WTC11 (cell line): ENCODE measurements around the gene POLR2E. TPM values are rescaled to one million over a fixed set of nuclear protein-coding genes. Genes with fewer than 3 reads are reported as not detected.
A peak's percentile ranks its signal among the peaks of the same experiment; 100 is the strongest.

Experiments
- ATAC-seq: fragments of 200-7000 bp; cut with Tn5 transposase; 2 replicates; pipeline ENCODE4 v1.10.0; 2021; ENCODE audit warnings: mild to moderate bottlenecking, moderate library complexity
- CTCF ChIA-PET: fragments of 300-600 bp; sonication (Branson Sonifier 250); formaldehyde crosslinking; loops from one replicate; lab custom pipeline; 2021; ENCODE audit warnings: antibody characterized with exemption; lab: Charles Lee
- POLR2A ChIA-PET: fragments of 350-600 bp; sonication (Branson Sonifier 250); formaldehyde crosslinking; loops from one replicate; lab custom pipeline; 2021; ENCODE audit warnings: antibody characterized with exemption; lab: Charles Lee
- DNase-seq: peaks from one replicate; pipeline ENCODE4 v3.0.0; 2021; ENCODE audit warnings: low spot score
- H3K27ac Mint-ChIP-seq: 2 replicates; pipeline ENCODE4 v1.8.0; 2021; ENCODE audit warnings: mixed read lengths
- H3K27me3 Mint-ChIP-seq: 2 replicates; pipeline ENCODE4 v1.8.0; 2021; ENCODE audit warnings: low read depth, mild to moderate bottlenecking, moderate library complexity, mixed read lengths
- H3K36me3 Mint-ChIP-seq: 2 replicates; pipeline ENCODE4 v1.8.0; 2021; ENCODE audit warnings: mixed read lengths
- H3K4me1 Mint-ChIP-seq: 2 replicates; pipeline ENCODE4 v1.8.0; 2022; ENCODE audit warnings: mixed read lengths
- H3K4me3 Mint-ChIP-seq: 2 replicates; pipeline ENCODE4 v1.8.0; 2021; ENCODE audit warnings: mild to moderate bottlenecking, moderate library complexity, mixed read lengths
- H3K9me3 Mint-ChIP-seq: 2 replicates; pipeline ENCODE4 v1.8.0; 2021; ENCODE audit warnings: mixed read lengths
- ATF6 ChIP-seq: sonication (generic); formaldehyde crosslinking; IDR thresholded peaks from 2 replicates; pipeline ENCODE4 v1.8.1; 2023; ENCODE audit warnings: mild to moderate bottlenecking, missing genetic modification reagents
- CREB1 ChIP-seq: sonication (generic); formaldehyde crosslinking; IDR thresholded peaks from 2 replicates; pipeline ENCODE4 v1.8.0; 2023; ENCODE audit warnings: mild to moderate bottlenecking, missing genetic modification reagents
- E2F5 ChIP-seq: sonication (generic); formaldehyde crosslinking; IDR thresholded peaks from 2 replicates; pipeline ENCODE4 v1.8.1; 2022; ENCODE audit warnings: mild to moderate bottlenecking, moderate library complexity, missing genetic modification reagents
- ETV6 ChIP-seq: sonication (generic); formaldehyde crosslinking; IDR thresholded peaks from 2 replicates; pipeline ENCODE4 v1.8.1; 2022; ENCODE audit warnings: mild to moderate bottlenecking, missing genetic modification reagents
- GABPB1 ChIP-seq: sonication (generic); formaldehyde crosslinking; IDR thresholded peaks from 2 replicates; pipeline ENCODE4 v1.8.1; 2023; ENCODE audit warnings: mild to moderate bottlenecking, missing genetic modification reagents
- HMGA2 ChIP-seq: fragments of 250-450 bp; sonication (Bioruptor Pico); IDR thresholded peaks from 2 replicates; pipeline ENCODE4 v1.4.0; 2021; ENCODE audit warnings: mild to moderate bottlenecking, moderate library complexity
- HMGXB4 ChIP-seq: sonication (generic); formaldehyde crosslinking; IDR thresholded peaks from 2 replicates; pipeline ENCODE4 v1.8.1; 2023; ENCODE audit warnings: mild to moderate bottlenecking, moderate library complexity, missing genetic modification reagents
- IRF2 ChIP-seq: sonication (generic); formaldehyde crosslinking; IDR thresholded peaks from 2 replicates; pipeline ENCODE4 v1.8.0; 2022; ENCODE audit warnings: low read depth, missing genetic modification reagents, borderline replicate concordance
- KAT7 ChIP-seq: sonication (generic); formaldehyde crosslinking; IDR thresholded peaks from 2 replicates; pipeline ENCODE4 v1.8.1; 2023; ENCODE audit warnings: missing genetic modification reagents, mild to moderate bottlenecking, borderline replicate concordance
- NFYB ChIP-seq: sonication (generic); formaldehyde crosslinking; conservative IDR thresholded peaks from 2 replicates; pipeline ENCODE4 v1.8.0; 2022; ENCODE audit warnings: low read depth, missing genetic modification reagents
- NR1H2 ChIP-seq: sonication (generic); formaldehyde crosslinking; IDR thresholded peaks from 2 replicates; pipeline ENCODE4 v1.9.0; 2021; ENCODE audit warnings: mild to moderate bottlenecking, moderate library complexity, missing genetic modification reagents
- RORB ChIP-seq: fragments of 250-450 bp; sonication (Bioruptor Pico); IDR thresholded peaks from 2 replicates; pipeline ENCODE4 v1.9.0; 2021; ENCODE audit warnings: mild to moderate bottlenecking
- SMAD3 ChIP-seq: sonication (generic); formaldehyde crosslinking; IDR thresholded peaks from 2 replicates; pipeline ENCODE4 v1.8.0; 2022; ENCODE audit warnings: missing genetic modification reagents, mild to moderate bottlenecking, borderline replicate concordance
- SOX15 ChIP-seq: fragments of 250-450 bp; sonication (Bioruptor Pico); IDR thresholded peaks from 2 replicates; pipeline ENCODE4 v1.9.0; 2021; ENCODE audit warnings: mild to moderate bottlenecking
- TCF7 ChIP-seq: sonication (generic); formaldehyde crosslinking; IDR thresholded peaks from 2 replicates; pipeline ENCODE4 v1.8.0; 2022; ENCODE audit warnings: mild to moderate bottlenecking, low read depth, missing genetic modification reagents, moderate library complexity
- TEAD1 ChIP-seq: sonication (generic); formaldehyde crosslinking; IDR thresholded peaks from 2 replicates; pipeline ENCODE4 v1.8.0; 2022; ENCODE audit warnings: mild to moderate bottlenecking, missing genetic modification reagents
- USF2 ChIP-seq: sonication (generic); formaldehyde crosslinking; IDR thresholded peaks from 2 replicates; pipeline ENCODE4 v1.8.1; 2023; ENCODE audit warnings: mild to moderate bottlenecking, missing genetic modification reagents, moderate library complexity
- ZBTB43 ChIP-seq: sonication (generic); formaldehyde crosslinking; IDR thresholded peaks from 2 replicates; pipeline ENCODE4 v1.8.1; 2023; ENCODE audit warnings: mild to moderate bottlenecking, missing genetic modification reagents
- ZNF138 ChIP-seq: sonication (generic); formaldehyde crosslinking; conservative IDR thresholded peaks from 2 replicates; pipeline ENCODE4 v1.8.1; 2022; ENCODE audit warnings: mild to moderate bottlenecking, moderate library complexity, missing genetic modification reagents
- ZNF232 ChIP-seq: sonication (generic); formaldehyde crosslinking; IDR thresholded peaks from 2 replicates; pipeline ENCODE4 v1.8.0; 2022; ENCODE audit warnings: mild to moderate bottlenecking, missing genetic modification reagents
- ZNF396 ChIP-seq: fragments of 250-450 bp; sonication (Bioruptor Pico); IDR thresholded peaks from 2 replicates; pipeline ENCODE4 v1.8.0; 2021; ENCODE audit warnings: mild to moderate bottlenecking, moderate library complexity, borderline replicate concordance
- ZNF416 ChIP-seq: fragments of 250-450 bp; sonication (Bioruptor Pico); IDR thresholded peaks from 2 replicates; pipeline ENCODE4 v1.9.0; 2021; ENCODE audit warnings: mild to moderate bottlenecking, inconsistent platforms
- ZNF423 ChIP-seq: fragments of 250-450 bp; sonication (Bioruptor Pico); IDR thresholded peaks from 2 replicates; pipeline ENCODE4 v2.1.2; 2022; ENCODE audit warnings: mild to moderate bottlenecking, moderate library complexity
- ZNF671 ChIP-seq: fragments of 250-450 bp; sonication (Bioruptor Pico); IDR thresholded peaks from 2 replicates; pipeline ENCODE4 v1.8.0; 2021; ENCODE audit warnings: mild to moderate bottlenecking
- total RNA-seq: library from RNA; stranded (reverse); gene quantifications from 3 replicates; pipeline ENCODE4 v1.2.3, GENCODE V29; 2021
- TF ChIP-seq, protein P1 (sequence below): sonication (generic); formaldehyde crosslinking; conservative IDR thresholded peaks from 2 replicates; pipeline ENCODE4 v1.8.1; 2022; ENCODE audit warnings: mild to moderate bottlenecking, missing genetic modification reagents
- TF ChIP-seq, protein P2 (sequence below): sonication (generic); formaldehyde crosslinking; IDR thresholded peaks from 2 replicates; pipeline ENCODE4 v1.8.0; 2022; ENCODE audit warnings: mild to moderate bottlenecking, missing genetic modification reagents
- TF ChIP-seq, protein P3 (sequence below): fragments of 250-450 bp; sonication (Bioruptor Pico); conservative IDR thresholded peaks from 2 replicates; pipeline ENCODE4 v1.9.0; 2021; ENCODE audit warnings: mild to moderate bottlenecking

The POLR2E gene
- total RNA-seq, 1 experiment from 2014 or later: 275 TPM

- Mint-ChIP-seq H3K9me3 (no peaks in the 10 kb centered on the region), H3K4me1 (peaks cover 15% of the 10 kb centered on the region), H3K4me3 (peak overlapping the region; percentile 71), H3K27ac (no peak overlapping the region), H3K27me3 (no peaks in the 10 kb centered on the region), H3K36me3 (no peaks in the 10 kb centered on the region)
- POLR2A ChIA-PET: interaction anchor here (0.5 to 1.0 kb wide), 7 partner anchors 10 to 100 kb away, joined by 3 to 5 read pairs (median 3); partner anchors contain the start of gene ARHGAP45
- ATAC-seq: peak; percentile 31
- CTCF ChIA-PET: interaction anchor here (0.7 to 4.7 kb wide), 11 partner anchors 8 to 162 kb away, joined by 3 to 27 read pairs (median 5); partner anchors contain the start of genes ARHGAP45, ATP5F1D and CNN2
- peak; percentile 78 for DNase-seq
- TF ChIP-seq TEAD1 (CRISPR knock-in tag): no peak
- TF ChIP-seq, protein P1, sequence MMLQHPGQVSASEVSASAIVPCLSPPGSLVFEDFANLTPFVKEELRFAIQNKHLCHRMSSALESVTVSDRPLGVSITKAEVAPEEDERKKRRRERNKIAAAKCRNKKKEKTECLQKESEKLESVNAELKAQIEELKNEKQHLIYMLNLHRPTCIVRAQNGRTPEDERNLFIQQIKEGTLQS (CRISPR knock-in tag): no peak
- no peak for TF ChIP-seq E2F5 (CRISPR knock-in tag)
- no peak for TF ChIP-seq HMGXB4 (CRISPR knock-in tag)
- TF ChIP-seq, protein P2, sequence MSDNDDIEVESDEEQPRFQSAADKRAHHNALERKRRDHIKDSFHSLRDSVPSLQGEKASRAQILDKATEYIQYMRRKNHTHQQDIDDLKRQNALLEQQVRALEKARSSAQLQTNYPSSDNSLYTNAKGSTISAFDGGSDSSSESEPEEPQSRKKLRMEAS: no peak
- TF ChIP-seq ZBTB43 (CRISPR knock-in tag): no peak
- no peak for TF ChIP-seq HMGA2 (CRISPR knock-in tag)
- TF ChIP-seq ZNF396: no peak
- no peak for TF ChIP-seq ZNF671 (CRISPR knock-in tag)
- peak; percentile 23; the same call in 1 of the 2 replicates for TF ChIP-seq ZNF423 (CRISPR knock-in tag)
- no peak for TF ChIP-seq GABPB1 (CRISPR knock-in tag)
- TF ChIP-seq KAT7 (CRISPR knock-in tag): no peak
- TF ChIP-seq IRF2: no peak
- TF ChIP-seq USF2 (CRISPR knock-in tag): peak; percentile 50
- no peak for TF ChIP-seq NR1H2 (CRISPR knock-in tag)
- TF ChIP-seq SOX15 (CRISPR knock-in tag): no peak
- TF ChIP-seq CREB1: no peak
- no peak for TF ChIP-seq ZNF138 (CRISPR knock-in tag)
- no peak for TF ChIP-seq RORB (CRISPR knock-in tag)
- TF ChIP-seq NFYB (CRISPR knock-in tag): no peak
- no peak; the same call in none of the 2 replicates for TF ChIP-seq ETV6 (CRISPR knock-in tag)
- TF ChIP-seq ZNF416: no peak
- TF ChIP-seq, protein P3, sequence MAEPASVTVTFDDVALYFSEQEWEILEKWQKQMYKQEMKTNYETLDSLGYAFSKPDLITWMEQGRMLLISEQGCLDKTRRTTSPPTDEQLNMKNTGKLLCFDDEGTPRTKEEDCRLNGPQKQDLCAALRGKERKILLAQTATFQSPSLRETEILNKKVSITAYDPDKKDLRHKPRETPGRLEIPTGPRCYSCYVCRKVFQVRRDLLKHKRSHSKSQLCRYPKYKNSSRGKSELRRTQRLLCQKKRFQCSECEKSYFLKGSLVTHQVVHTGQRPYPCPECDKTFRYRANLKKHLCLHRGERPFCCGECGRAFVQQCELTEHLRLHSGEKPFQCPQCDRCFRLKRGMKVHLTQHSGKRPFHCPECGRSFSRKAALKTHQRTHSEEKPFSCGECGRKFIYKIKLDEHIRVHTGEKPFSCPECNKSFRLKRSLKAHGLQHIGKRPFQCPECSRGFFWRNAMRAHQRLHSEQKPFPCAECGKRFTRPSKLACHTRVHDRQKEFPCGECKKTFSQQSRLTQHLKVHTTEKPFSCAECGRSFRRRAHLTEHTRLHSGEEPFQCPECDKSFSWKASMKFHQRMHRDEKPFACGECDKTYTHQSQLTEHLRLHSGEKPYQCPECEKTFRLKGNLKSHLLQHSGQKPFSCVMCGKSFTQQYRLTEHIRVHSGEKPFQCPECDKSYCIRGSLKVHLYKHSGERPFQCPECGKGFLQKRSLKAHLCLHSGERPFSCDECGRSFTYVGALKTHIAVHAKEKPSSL (CRISPR knock-in tag): no peak
- TF ChIP-seq ATF6 (CRISPR knock-in tag): no peak
- TF ChIP-seq TCF7 (CRISPR knock-in tag): no peak; the same call in 1 of the 2 replicates
- TF ChIP-seq ZNF232: no peak
- no peak for TF ChIP-seq SMAD3
Measured at GRCh38 chr19:1104311-1105007, 9.3 kb upstream of the POLR2E start.
